Duodenal mucosa (tissue), 2 donors: ENCODE measurements around the gene UIMC1.

Experiments used
- H3K27ac ChIP-seq: one replicate; pipeline ENCODE4 v1.7.0; 2013; ENCODE audit warnings: low read depth, low read length
- H3K27me3 ChIP-seq, 2 donors: one replicate each; pipeline ENCODE4 v1.7.0; 2013; ENCODE audit warnings: low read length in 2 of 2, control low read depth in 1 of 2; ENCODE audit not compliant: insufficient read depth in 2 of 2, control insufficient read depth in 1 of 2
- H3K36me3 ChIP-seq, 2 donors: one replicate each; pipeline ENCODE4 v1.7.0; 2013; ENCODE audit warnings: low read length in 2 of 2, control low read depth in 1 of 2; ENCODE audit not compliant: insufficient read depth in 2 of 2, control insufficient read depth in 1 of 2
- H3K4me1 ChIP-seq, 2 donors: one replicate each; pipeline ENCODE4 v1.7.0; 2013; ENCODE audit warnings: low read length in 2 of 2, control low read depth in 1 of 2; ENCODE audit not compliant: insufficient read depth in 2 of 2, control insufficient read depth in 1 of 2
- H3K4me3 ChIP-seq, 2 donors: one replicate each; pipeline ENCODE4 v1.7.0; 2013; ENCODE audit warnings: low read length in 2 of 2, low read depth in 1 of 2
- H3K9ac ChIP-seq, 2 donors: one replicate each; pipeline ENCODE4 v1.7.0; 2013; ENCODE audit warnings: low read length in 2 of 2, low read depth in 1 of 2
- H3K9me3 ChIP-seq, 2 donors: one replicate each; pipeline ENCODE4 v1.7.0; 2013; ENCODE audit warnings: low read length in 2 of 2, control low read depth in 1 of 2; ENCODE audit not compliant: control insufficient read depth in 1 of 2

UIMC1 gene

DNA sequence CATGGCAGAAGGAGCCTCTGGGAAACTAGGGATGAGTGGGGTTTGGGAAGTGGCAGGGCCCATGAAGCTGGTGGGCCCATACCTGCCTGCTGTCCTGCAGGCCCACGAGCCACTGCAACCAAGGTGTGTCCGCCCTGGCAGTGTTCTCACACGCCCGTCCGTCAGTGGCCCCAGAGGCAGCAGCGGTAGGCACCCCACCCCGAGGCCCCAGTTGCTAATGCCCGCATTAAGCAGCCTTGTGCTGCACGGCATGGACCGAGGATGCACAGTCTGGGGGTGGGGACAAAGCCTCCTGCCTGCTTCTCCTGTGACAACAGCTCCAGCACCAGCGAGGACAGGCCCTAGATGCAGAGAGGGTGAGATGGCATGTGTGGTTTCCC lies 148.7 kb downstream of the UIMC1 start:
- no peaks in the 10 kb centered on the region for H3K4me1 ChIP-seq
- peaks cover 3 to 8% of the 10 kb centered on the region in 2 donors for H3K27me3 ChIP-seq
- no peaks in the 10 kb centered on the region for H3K36me3 ChIP-seq
- no peak overlapping the region for H3K27ac ChIP-seq
- no peaks in the 10 kb centered on the region for H3K9me3 ChIP-seq
- no peak overlapping the region for H3K4me3 ChIP-seq
- H3K9ac ChIP-seq: no peak overlapping the region

DNA sequence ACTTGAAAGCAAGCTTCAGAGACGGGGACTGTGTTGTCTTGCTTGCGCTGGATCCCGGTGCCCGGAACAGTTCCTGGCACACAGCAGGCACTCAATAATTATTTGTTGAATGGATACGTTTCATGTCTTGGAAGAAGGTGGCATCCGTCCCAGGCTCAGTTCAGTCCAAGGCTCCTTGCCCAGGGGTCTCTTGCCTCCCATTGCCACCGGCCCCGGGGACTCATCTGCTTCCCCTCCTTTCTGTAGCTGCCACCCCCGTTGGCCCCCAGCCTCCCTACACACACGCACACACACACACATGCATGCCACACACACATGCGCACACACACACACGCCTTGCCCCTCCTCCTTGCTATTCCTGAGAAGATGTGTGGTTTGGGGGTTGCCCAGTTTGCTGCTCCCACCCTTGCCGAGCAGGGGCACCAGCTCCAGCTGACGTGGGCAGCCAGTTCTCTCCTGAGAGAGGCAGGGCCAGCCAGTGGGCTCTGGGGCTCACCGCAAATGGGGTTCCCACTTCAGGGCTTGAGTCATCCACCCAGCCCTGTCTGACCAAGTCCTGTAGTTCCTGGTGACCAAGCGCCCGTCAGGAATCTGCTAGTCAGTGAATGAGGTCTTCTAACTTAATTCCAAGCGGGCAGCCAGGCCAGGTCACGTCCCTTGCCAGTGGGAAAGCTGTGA lies 149.2 kb downstream of the UIMC1 start:
- H3K9me3 ChIP-seq: no peaks in the 10 kb centered on the region
- H3K4me1 ChIP-seq: no peaks in the 10 kb centered on the region
- no peak overlapping the region for H3K9ac ChIP-seq
- H3K36me3 ChIP-seq: no peaks in the 10 kb centered on the region
- no peak overlapping the region for H3K27ac ChIP-seq
- H3K27me3 ChIP-seq: peaks cover 0 to 6% of the 10 kb centered on the region in 2 donors
- no peak overlapping the region for H3K4me3 ChIP-seq

DNA sequence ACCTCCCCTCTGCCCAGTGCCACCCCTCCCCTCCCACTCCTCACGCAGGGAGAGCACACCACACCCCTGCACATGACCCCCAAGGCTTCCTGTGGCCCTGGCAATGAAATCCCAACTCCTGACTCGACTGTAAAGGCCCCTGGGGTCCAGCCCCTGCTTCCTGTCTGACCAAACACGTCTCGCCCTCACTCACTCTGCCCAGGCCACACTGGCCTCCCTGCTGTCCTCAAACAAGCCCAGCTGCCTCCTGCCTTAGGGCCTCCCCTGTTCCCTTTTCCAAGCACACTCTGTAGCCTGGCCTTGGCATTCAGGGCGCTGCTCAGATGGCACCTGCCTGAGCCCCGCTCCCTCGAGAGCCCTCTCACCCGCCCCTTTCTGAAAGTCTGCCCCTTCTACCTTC lies 149.8 kb downstream of the UIMC1 start:
- Histone ChIP-seq H3K27ac (no peak overlapping the region), H3K9ac (no peak overlapping the region), H3K9me3 (no peaks in the 10 kb centered on the region), H3K36me3 (no peaks in the 10 kb centered on the region), H3K4me3 (no peak overlapping the region), H3K27me3 (peaks cover 0 to 6% of the 10 kb centered on the region in 2 donors), H3K4me1 (no peaks in the 10 kb centered on the region)

DNA sequence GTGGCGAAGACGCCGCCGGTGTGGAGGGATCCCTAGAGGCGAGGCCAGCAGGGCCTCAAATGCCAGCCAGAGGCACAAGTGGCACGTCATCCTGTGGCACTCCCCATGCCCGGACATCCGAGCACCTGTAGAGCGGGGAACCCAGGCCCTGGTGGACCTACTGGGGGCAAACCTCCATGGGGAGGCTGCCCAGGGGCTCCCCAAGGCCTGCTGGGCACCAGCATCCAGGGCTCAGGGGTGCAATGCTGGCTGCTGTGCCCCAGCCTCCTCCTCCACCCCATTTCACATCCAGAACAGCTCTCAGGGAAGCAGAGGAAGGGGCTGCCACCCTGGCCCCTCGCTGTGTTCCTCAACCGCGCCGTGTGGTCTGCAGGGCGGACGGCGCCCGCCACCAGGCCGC lies 151.0 kb downstream of the UIMC1 start:
- no peaks in the 10 kb centered on the region for H3K36me3 ChIP-seq
- H3K27me3 ChIP-seq: peaks cover 0 to 6% of the 10 kb centered on the region in 2 donors
- H3K9me3 ChIP-seq: no peaks in the 10 kb centered on the region

More for the DNA sequence above, 151.0 kb downstream of the UIMC1 start:
- no peak overlapping the region for H3K4me3 ChIP-seq
- H3K9ac ChIP-seq: no peak overlapping the region
- H3K27ac ChIP-seq: no peak overlapping the region
- H3K4me1 ChIP-seq: no peaks in the 10 kb centered on the region
